GM20000 (cell line): ENCODE results near the gene TENT4B.

Source experiments
- DNase-seq: peaks from one replicate; pipeline ENCODE4 v3.0.0; 2012; ENCODE audit warnings: low spot score
- TF ChIP-seq, protein P1 (sequence below): IDR thresholded peaks from 2 replicates; pipeline ENCODE4 v1.5.1; 2012; ENCODE audit warnings: mild to moderate bottlenecking, control low read depth; ENCODE audit errors: extremely low read depth, missing control alignments

TENT4B gene

DNA sequence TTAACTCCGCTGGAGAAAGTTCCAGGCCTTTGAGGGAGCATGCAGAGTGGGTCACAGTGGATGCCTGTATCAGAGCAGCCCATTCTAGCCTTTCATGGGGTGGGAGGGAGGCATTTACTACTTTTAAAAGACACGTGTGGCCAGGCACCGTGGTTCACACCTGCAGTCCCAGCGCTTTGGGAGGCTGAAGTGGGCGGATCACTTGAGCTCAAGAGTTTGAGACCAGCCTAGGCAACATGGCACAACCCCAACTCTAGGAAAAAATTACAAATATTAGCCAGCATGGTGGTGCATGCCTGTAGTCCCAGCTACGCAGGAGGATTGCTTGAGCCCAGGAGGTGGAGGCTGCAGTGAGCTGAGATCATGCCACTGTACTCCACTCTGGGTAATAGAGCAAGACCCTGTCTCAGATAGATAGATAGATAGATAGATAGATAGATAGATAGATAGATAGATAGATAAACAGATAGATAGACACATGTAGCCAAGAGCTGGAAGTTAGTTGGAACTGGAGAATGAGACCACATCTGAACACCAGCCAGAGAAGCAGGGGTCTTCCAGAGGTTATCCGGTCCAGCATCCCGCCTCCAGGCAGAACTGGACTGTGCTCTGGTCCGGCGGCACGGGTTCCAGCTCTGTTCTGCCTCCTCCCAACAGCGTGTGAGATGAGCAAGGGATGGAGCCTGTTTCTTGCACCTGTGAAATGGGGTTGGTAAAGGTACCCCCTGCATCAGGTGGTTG lies 116.8 kb downstream of the TENT4B start:
- no peak for DNase-seq
- TF ChIP-seq, protein P1, sequence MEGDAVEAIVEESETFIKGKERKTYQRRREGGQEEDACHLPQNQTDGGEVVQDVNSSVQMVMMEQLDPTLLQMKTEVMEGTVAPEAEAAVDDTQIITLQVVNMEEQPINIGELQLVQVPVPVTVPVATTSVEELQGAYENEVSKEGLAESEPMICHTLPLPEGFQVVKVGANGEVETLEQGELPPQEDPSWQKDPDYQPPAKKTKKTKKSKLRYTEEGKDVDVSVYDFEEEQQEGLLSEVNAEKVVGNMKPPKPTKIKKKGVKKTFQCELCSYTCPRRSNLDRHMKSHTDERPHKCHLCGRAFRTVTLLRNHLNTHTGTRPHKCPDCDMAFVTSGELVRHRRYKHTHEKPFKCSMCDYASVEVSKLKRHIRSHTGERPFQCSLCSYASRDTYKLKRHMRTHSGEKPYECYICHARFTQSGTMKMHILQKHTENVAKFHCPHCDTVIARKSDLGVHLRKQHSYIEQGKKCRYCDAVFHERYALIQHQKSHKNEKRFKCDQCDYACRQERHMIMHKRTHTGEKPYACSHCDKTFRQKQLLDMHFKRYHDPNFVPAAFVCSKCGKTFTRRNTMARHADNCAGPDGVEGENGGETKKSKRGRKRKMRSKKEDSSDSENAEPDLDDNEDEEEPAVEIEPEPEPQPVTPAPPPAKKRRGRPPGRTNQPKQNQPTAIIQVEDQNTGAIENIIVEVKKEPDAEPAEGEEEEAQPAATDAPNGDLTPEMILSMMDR = no peak

DNA sequence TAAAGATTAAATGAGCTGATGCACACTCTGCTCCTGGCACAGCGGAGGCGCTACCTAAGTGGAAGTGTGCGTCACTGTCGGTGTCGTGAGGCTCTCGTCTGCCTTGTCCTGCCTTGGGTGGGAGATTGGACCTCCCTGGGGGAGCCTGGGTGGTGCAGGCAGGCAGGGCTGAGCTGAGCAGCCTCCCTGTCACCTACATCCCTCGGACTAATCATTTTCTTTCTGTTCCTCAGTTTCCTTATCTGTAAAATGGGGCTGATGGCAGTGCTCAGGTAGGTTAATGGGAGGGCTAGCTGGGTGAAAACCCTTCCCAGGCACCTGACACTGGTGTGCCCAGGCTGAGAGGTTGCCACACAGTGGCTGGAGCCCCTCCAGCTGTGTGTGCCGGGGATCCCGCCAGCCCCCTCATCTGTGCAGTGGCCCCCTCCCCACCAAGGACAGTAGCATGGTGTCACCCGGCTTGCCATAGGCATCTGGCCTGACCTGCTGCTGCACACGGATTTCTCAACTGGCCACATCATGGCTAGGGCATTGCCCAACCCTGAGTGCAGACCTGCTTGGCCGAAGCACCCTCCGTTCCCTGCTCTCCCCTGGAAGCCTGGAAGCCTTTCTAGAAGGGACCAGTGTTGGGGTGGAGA lies 117.5 kb downstream of the TENT4B start:
- TF ChIP-seq, protein P1 = no peak
- DNase-seq = no peak

DNA sequence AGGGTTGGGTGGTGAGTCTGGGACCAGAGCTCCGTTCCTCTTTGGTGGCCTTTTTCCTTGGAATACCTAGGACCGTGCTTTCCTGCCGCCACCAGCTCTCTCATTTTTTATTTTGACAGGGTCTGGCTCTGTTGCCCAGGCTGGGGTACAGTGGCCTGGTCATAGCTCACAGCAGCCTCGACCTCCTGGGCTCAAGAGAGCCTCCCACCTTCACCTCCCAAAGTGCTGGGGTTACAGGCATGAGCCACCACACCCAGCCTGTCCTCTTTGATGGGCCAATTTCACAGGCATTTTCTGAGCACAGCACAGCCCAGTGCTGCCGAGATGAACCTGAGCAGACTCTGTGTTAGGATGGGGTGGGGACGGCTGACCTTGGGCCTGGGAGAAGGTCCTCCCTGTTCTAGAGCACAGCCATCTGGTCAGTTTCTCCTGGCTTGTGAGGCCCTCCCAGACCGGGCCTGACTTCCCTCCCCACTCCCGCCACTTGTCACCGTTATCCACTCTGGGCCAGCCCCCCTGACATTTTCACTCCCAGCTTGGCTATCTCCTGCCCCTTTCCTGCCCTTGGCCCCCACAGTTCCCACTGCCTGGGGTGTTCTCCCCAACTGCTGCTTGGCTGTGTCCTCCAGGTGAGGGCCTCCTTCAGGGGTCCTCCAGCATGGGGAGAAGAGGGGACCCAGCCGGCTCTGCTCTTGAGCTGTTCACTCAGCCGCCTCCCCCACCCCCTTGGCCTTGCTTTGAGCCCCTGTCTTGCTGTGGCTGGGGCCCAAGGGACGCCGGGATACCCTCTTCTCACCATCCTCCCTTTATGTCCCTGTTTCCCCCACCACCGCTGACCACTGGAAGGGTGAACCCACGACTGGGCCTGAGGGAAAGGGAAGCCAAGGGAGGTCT lies 118.3 kb downstream of the TENT4B start:
- TF ChIP-seq, protein P1 = no peak
- DNase-seq = no peak

DNA sequence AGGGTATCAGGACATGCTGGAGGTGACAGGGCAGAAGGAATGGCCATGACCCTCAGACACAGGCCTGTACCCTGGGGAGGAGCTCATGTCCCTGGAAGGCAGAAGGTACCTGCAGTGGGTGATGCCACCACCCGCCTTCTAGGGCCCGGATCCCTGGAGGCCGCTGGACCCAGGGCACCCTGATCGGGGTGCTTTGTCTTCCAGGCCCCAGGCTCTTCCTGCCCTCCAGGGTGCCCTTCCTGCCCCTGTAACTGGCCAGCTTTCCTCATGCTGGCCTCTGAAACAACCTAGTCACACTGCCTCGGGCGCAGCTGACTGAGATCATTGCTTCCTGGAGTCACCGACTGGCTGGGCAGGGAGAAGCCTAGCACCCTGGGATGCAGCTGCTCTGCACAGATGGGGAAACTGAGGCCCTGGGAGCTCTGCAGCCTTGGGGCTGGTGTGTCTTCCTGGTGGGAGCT lies 119.0 kb downstream of the TENT4B start:
- TF ChIP-seq, protein P1 = no peak
- DNase-seq = no peak

DNA sequence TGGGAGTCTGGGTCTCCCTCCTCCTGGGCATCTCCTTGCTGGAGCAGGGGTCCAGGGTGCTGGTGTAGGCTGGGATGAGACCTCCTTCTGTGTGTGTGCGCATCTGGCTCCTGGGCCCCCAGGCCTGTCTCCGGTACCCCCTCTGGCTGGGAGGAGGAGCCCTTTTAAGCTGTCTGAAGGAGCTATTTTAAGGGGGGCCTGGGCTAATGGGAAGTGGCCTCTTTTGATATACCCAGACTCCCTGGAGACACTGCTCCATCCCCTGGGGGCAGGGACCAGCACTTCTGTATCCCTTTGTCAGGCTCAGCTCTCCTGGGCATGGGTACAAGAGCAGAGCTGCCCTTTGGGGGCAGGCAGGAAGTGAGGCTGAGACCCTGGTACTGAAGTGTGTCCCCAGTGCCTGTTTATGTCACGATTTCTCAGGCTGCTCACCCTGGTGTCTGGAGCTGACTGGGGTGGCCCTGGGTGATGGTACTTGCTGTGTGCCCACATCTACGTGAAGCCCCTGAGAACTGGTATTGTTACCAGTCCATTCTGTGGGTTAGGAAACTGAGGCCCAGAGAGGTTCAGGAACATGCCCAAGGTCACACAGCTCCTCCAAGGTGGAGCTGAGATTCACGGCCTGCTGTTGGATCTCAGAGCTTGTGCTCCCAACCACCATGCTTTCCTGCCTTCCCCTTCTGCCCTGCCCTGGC lies 119.7 kb downstream of the TENT4B start:
- DNase-seq = no peak
- TF ChIP-seq, protein P1 = no peak

DNA sequence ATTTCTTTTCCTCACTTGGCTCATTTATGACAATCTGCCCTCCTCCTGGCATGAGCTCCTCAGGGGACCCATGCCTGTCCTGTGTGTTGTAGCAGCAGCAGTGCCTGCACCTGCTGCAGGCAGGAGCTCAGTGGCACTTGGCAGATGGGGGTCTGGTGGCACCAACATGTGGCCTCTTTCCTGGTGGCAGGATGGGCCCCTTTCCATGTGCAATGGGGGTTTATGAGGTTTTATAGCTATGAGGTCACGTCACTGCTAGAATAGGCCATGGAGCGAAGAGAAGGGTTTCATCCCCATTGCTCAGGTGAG lies 120.2 kb downstream of the TENT4B start:
- no peak for DNase-seq
- TF ChIP-seq, protein P1 = no peak
